Measurements from ENCODE around the gene HOXB5. TPM values are rescaled to one million over a fixed set of nuclear protein-coding genes. Genes with fewer than 3 reads are reported as not detected.

Gene HOXB5
- total and polyA plus RNA-seq, 2 experiments from 2014 or later = 0.27 to 4.4 TPM

GRCh38 chr17:48569674-48570324, 23.8 kb downstream of the HOXB5 start:
- Histone ChIP-seq H2AFZ (no peak overlapping the region), H3K4me1 (ENCODE audit: insufficient read depth) (peaks cover 14% of the 10 kb centered on the region), H3K27me3 (peaks cover 100% of the 10 kb centered on the region), H3K9me2 (replicated peaks; ENCODE audit: insufficient read depth) (no peaks in the 10 kb centered on the region), H3K79me2 (peaks cover 20% of the 10 kb centered on the region), H3K36me3 (replicated peaks; ENCODE audit: insufficient read depth, low read depth) (no peaks in the 10 kb centered on the region), H3K4me3 (no peak overlapping the region), H3K4me2 (peak overlapping the region; percentile 91), H3K27ac (no peak overlapping the region), H4K20me1 (ENCODE audit: insufficient read depth, poor library complexity, severe bottlenecking) (no peaks in the 10 kb centered on the region), H3K9me3 (ENCODE audit: low read depth) (no peaks in the 10 kb centered on the region)
- DNase-seq (ENCODE audit: low spot score) = no peak
- no peak for TF ChIP-seq EZH2phosphoT487 (IDR thresholded peaks at IDR 0.05; ENCODE audit: low read depth, severe bottlenecking, unreplicated experiment)
- no peak for TF ChIP-seq EZH2 (IDR thresholded peaks at IDR 0.05; ENCODE audit: borderline replicate concordance)
- TF ChIP-seq CTCF (IDR thresholded peaks at IDR 0.05; ENCODE audit: poor library complexity) = no peak
- WGBS (ENCODE audit: low lambda C conversion rate, missing lambda C conversion rate) = 30% methylated on average over 6 of the region's 6 CpGs

GRCh38 chr17:48569240-48569582, 24.4 kb downstream of the HOXB5 start:
- Histone ChIP-seq H3K79me2 (peaks cover 20% of the 10 kb centered on the region), H3K27ac (no peak overlapping the region), H3K4me3 (no peak overlapping the region), H3K9me3 (ENCODE audit: low read depth) (no peaks in the 10 kb centered on the region), H3K9me2 (replicated peaks; ENCODE audit: insufficient read depth) (no peaks in the 10 kb centered on the region), H3K27me3 (peaks cover 98% of the 10 kb centered on the region), H2AFZ (no peak overlapping the region), H4K20me1 (ENCODE audit: insufficient read depth, poor library complexity, severe bottlenecking) (no peaks in the 10 kb centered on the region), H3K4me1 (ENCODE audit: insufficient read depth) (peaks cover 14% of the 10 kb centered on the region), H3K4me2 (peak overlapping the region; percentile 52), H3K36me3 (replicated peaks; ENCODE audit: insufficient read depth, low read depth) (no peaks in the 10 kb centered on the region)
- TF ChIP-seq CTCF (IDR thresholded peaks at IDR 0.05; ENCODE audit: poor library complexity) = no peak
- TF ChIP-seq EZH2phosphoT487 (IDR thresholded peaks at IDR 0.05; ENCODE audit: low read depth, severe bottlenecking, unreplicated experiment) = peak; percentile 2
- DNase-seq (ENCODE audit: low spot score) = no peak
- 24% methylated on average over 3 of the region's 3 CpGs for whole genome bisulfite sequencing (ENCODE audit: low lambda C conversion rate, missing lambda C conversion rate)

- Histone ChIP-seq H3K4me2 (peak overlapping the region; percentile 52), H2AFZ (no peak overlapping the region), H3K36me3 (replicated peaks; ENCODE audit: insufficient read depth, low read depth) (no peaks in the 10 kb centered on the region), H4K20me1 (ENCODE audit: insufficient read depth, poor library complexity, severe bottlenecking) (no peaks in the 10 kb centered on the region), H3K79me2 (peaks cover 20% of the 10 kb centered on the region), H3K4me1 (ENCODE audit: insufficient read depth) (peaks cover 14% of the 10 kb centered on the region), H3K4me3 (no peak overlapping the region), H3K27ac (no peak overlapping the region), H3K27me3 (peaks cover 97% of the 10 kb centered on the region), H3K9me3 (ENCODE audit: low read depth) (no peaks in the 10 kb centered on the region), H3K9me2 (replicated peaks; ENCODE audit: insufficient read depth) (no peaks in the 10 kb centered on the region)
- DNase-seq (ENCODE audit: low spot score) = no peak
- TF ChIP-seq EZH2phosphoT487 (IDR thresholded peaks at IDR 0.05; ENCODE audit: low read depth, severe bottlenecking, unreplicated experiment) (peak; percentile 20), EZH2 (IDR thresholded peaks at IDR 0.05; ENCODE audit: borderline replicate concordance) (peak; percentile 93), CTCF (IDR thresholded peaks at IDR 0.05; ENCODE audit: poor library complexity) (no peak)
- 19% methylated on average over 33 of the region's 33 CpGs for WGBS (ENCODE audit: low lambda C conversion rate, missing lambda C conversion rate)
These were observed 24.9 kb downstream of the HOXB5 start for GRCh38 chr17:48568499-48569239.
